NCI-H2196 (cell line): ENCODE measurements around the gene ZNF649.
"Not testable (repeated sequence)": the region's sequence is repeated elsewhere in the genome, so short reads cannot be mapped to it uniquely, and the experiment has no call there.

Experiments used
- DNase-seq: peaks from one replicate; lab custom pipeline; 2025; ENCODE audit not compliant: unreplicated experiment; lab: John Stamatoyannopoulos, UW

Gene ZNF649

GRCh38 chr19:51904331-51905165 lies at the start of gene ZNF649:
Gene ZNF649, minus strand, starts transcription at chr19:51905017. Its CDS starts 4,910 bp downstream, at chr19:51900107.
- peak; percentile 89 for DNase-seq

DNA sequence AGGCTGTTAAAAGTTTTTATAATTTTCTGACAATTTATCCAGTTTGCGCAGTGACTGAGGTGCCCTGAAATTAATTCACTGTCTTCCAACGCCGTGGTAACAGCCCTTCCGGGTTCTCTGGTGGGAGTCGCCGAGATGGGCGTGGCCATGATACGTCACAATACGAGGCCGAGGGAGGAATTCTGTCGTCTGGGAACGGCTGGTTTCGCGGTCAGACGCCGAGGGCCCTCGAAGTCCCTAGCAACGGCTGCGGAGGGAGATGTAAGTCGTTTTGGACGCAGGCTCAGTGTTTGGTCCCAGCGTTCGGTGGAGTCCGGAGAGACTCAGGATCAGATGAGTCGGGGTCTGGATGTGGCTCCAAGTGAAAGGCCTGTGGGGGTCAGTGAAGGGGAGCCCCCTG lies 44.2 kb upstream of the ZNF649 start:
- DNase-seq = no peak

- no peak for DNase-seq
Measured at GRCh38 chr19:51946602-51947001, 41.8 kb upstream of the ZNF649 start.

DNA sequence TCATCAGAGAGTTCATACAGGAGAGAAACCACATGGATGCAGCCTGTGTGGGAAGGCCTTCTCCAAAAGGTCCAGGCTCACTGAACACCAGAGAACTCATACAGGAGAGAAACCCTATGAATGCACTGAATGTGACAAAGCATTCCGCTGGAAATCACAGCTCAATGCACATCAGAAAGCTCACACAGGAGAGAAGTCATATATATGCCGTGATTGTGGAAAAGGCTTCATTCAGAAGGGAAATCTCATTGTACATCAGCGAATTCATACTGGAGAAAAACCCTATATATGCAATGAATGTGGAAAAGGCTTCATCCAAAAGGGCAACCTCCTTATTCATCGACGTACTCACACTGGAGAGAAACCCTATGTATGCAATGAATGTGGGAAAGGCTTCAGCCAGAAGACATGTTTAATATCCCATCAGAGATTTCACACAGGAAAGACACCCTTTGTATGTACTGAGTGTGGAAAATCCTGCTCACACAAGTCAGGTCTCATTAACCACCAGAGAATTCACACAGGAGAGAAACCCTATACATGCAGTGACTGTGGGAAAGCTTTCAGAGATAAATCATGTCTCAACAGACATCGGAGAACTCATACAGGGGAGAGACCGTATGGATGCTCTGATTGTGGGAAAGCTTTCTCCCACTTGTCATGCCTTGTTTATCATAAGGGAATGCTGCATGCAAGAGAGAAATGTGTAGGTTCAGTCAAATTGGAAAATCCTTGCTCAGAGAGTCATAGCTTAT lies 40.2 kb upstream of the ZNF649 start:
- no peak for DNase-seq

GRCh38 chr19:51938936-51939335 lies 34.1 kb upstream of the ZNF649 start:
- no peak for DNase-seq

- no peak for DNase-seq
Measured at GRCh38 chr19:51931921-51932320, 27.1 kb upstream of the ZNF649 start.

GRCh38 chr19:51927859-51928258 lies 23.0 kb upstream of the ZNF649 start:
- DNase-seq = no peak

DNA sequence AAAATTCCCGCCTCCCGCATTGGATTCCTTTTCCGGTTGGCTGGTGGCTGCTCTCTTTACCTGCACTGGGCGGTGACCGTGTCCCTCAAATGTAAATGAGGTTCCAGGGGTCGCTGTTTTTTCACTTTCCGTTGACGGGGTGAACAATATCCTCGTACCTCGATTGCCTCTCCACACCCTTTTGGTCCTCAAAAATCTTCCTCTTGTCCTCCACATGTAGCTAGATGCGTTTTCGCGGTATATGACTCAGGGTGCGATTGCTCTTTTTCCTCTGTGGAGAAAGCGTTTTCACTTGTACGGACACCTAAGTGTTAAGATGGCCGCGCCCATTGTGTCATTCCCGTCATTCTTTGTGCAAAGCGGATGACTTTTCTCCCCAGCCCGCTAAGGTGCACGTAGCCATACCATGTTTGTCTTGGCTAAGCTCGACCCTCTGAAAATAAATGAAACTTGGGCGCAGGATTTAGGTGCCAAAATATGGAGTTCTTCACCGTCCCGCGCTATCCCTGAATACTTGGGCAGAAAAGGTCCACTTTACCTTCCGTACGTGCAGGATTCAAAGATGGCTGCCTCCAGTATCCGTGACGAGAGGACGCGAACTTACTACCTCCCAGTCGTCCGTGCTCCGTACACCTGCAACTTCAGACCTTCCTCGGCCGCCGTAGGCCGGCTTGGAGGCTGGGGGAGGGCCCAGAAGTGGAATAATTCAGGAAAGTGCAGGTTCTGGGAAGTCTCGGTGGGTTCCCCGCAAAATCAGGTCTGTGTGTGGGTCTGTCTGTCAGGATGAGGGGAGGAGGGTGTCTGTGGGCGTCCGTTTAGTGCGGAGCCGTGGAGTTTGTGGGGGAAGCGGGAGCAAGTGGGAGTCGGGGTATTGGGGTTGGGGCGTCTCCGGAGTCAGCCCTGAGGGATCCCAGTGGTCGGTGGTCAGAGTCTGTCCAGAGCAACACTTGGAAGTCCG lies 22.2 kb upstream of the ZNF649 start, which contains the start of gene ZNF613:
TSS of gene ZNF613 (plus strand) at position 689 of the 958 bp plus-strand sequence. CDS start 8,749 bp downstream, outside the sequence.
- peak; percentile 89 for DNase-seq

GRCh38 chr19:51926426-51926783 lies 21.6 kb upstream of the ZNF649 start:
- DNase-seq = no peak

- DNase-seq = no peak
Measured at GRCh38 chr19:51921949-51922348, 17.1 kb upstream of the ZNF649 start.

DNA sequence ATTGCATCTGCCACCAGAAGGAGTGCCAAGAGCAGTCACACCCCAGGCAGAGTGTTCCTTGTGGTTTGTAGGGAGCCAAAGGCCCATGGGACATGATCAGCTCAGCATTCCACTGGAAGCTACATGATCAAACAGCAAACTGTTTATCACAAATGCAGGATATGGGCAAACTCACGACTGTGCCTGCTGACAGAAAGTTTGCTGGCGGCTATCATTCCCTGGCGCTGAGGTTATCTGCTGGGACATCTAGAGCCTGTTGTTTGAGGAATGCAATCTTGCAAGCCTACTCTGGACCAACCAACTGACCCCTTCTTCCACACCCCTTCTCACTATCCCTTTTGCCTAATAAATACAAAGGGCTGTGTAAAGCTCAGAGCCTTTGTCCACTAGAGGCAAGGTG lies 14.8 kb upstream of the ZNF649 start:
- DNase-seq = no peak

DNA sequence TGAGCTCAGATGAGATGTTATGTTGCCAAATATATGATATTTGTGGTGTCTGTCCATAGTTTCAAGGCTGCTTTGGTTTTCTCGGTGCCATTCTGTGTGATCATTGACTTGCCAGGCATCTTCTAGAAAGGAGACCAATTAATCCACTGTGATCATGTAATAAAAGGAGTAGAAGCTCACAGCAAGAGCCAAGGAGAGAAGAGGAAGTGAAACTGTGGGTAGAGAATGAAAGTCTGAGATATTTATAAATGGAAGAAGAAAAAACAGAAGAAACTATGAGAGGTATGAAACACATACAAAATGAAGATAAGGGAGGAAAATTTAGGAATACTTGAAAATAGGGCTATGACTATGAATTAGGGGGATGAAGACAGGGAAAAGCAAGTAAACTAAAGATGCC lies 11.3 kb upstream of the ZNF649 start:
- no peak for DNase-seq

DNA sequence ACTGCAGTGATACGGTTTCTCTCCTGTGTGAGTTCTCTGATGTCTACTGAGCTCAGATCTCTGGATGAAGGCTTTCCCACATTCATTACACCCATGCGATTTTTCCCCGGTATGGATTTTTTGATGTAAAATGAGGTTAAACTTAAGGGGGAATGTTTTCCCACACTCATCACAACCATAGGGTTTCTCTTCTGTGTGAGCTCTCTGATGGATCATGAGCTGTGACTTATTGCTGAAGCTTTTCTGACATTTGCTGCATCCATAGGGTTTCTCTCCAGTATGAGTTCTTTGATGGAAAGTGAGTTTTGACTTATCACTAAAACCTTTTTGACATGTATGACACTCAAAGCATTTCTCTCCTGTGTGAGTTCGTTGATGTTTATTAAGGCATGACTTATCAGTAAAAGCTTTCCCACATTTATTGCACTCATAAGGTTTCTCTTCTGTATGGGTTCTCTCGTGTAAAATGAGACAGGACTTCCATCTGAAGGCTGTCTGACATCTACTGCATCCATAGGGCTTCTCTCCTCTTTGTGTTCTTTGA lies 10.6 kb upstream of the ZNF649 start:
- DNase-seq = no peak

- DNase-seq = not testable (repeated sequence)
Measured at GRCh38 chr19:51907981-51908380, 3.2 kb upstream of the ZNF649 start.

- DNase-seq = not testable (repeated sequence)
Measured at GRCh38 chr19:51906108-51906507, 1.3 kb upstream of the ZNF649 start.

GRCh38 chr19:51905639-51906038 lies 822 bp upstream of the ZNF649 start:
- not testable (repeated sequence) for DNase-seq

GRCh38 chr19:51905206-51905605 lies 389 bp upstream of the ZNF649 start:
- DNase-seq = no peak

DNA sequence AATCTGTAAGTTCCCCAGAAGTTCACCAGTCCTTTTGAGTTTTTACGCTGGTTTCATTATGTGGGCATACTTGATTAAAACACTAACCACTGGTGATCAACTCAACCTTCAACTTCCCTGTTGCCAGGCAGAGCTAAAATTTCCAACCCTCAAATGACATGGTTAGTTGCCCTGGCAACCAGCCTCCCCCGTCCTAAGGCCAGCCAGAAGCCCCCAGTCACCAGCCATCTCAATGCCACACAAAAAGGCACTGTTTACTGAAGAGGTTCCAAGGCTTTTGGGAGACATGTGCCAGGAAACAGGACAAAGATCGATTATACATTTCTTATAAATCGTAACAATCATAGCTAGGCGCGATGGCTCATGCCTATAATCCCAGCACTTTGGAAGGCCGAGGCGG lies 1.6 kb downstream of the ZNF649 start:
- no peak for DNase-seq

GRCh38 chr19:51901860-51902259 lies 3.0 kb downstream of the ZNF649 start:
- DNase-seq = no peak

DNA sequence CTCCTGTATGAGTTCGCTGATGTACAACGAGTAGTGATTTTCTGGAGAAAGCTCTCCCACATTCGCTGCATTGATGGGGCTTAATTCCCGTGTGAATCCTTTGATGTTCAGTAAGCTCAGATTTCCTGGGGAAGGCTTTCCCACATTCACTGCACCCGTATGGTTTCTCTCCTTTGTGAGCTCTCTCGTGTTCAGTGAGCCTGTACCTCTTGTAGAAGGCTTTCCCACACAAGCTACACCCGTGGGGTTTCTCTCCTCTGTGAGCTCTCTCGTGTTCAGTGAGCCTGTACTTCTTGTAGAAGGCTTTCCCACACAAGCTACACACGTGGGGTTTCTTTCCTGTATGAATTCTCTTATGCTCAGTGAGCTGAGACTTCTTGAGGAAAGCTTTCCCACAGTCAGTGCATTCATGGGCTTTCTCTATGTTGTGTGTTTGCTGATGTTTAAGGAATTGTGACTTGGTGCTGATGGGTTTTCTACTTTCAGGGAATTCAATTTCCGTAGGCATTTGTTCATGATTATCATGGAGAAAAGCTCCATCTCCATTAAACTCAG lies 13.5 kb downstream of the ZNF649 start:
- DNase-seq = no peak
